Measurements from ENCODE around the gene SUPT5H. TPM values are rescaled to one million over a fixed set of nuclear protein-coding genes. Genes with fewer than 3 reads are reported as not detected.

SUPT5H gene
- total and polyA plus RNA-seq, 2 of the 13 experiments (the other 11 are each of a cell fraction or from before 2014, with no cell fraction given): 48.2 to 51.7 TPM

DNA sequence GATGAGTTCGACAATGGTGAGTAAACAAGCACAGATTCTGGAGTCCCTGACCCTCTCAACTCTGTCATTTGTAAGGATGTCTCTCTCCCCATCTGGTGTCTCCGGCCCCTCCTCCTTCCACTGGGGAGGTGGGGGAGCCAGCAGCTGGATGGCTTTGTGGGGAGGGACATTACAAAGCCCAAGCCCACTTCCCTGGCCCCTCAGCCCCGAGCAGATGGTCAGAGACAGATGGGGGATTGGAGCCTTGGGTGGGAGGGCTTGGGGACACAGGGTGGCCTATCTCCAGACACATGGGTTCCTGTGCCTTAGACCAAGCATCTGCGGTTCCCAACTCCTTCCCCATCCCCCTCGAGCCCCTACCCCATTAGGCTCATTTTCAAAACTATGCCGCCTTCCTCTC is 37.8 kb downstream of the SUPT5H start:
- intact Hi-C loops (cut with micrococcal nuclease; ENCODE audit: unreplicated experiment): no loop called here
- CTCF ChIA-PET (ENCODE audit: low intra/inter-chr PET ratio, low total read pairs): no interaction called here

DNA sequence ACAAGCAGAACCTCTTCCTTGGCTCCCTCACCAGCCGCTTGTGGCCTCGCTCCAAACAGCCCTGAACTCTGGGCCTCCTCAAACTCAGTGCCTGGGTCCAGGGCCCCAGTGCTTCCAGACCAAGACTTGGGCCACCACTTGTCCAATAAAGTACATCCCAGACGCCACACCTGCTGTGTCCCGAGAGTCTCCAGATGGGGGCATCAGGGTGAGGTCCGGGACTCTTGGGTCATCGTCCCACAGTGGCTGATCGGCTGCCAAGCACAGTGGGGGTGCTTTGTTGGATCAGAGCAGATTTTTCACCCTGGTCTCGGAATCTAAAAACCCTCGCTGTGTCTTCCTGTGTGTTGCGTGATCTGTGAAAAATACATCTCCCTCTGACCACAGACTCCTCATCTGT is 44.4 kb downstream of the SUPT5H start:
- ChIA-PET CTCF (ENCODE audit: low intra/inter-chr PET ratio, low total read pairs) (no interaction called here), POLR2A (no interaction called here)
- Histone ChIP-seq H3K36me3 (replicated peaks in 1 of 2; ENCODE audit: control insufficient read depth in 1 of 2, insufficient read depth in 2 of 2, low read length in 2 of 2) (peaks cover 22 to 44% of the 10 kb centered on the region in 2 experiments), H3K9ac (ENCODE audit: insufficient read depth, low read depth, low read length) (no peak overlapping the region), H2AFZ (ENCODE audit: low read length) (no peak overlapping the region), H3K27ac (ENCODE audit: extremely low read length, insufficient read depth, low read length) (no peak overlapping the region), H3K79me2 (ENCODE audit: insufficient read depth, low read length) (no peaks in the 10 kb centered on the region), H4K20me1 (ENCODE audit: insufficient read depth, low read length) (no peaks in the 10 kb centered on the region), H3K4me1 (ENCODE audit: insufficient read depth, low read length) (no peaks in the 10 kb centered on the region), H3K27me3 (ENCODE audit: control insufficient read depth in 1 of 2, insufficient read depth in 2 of 2, low read length in 2 of 2) (no peaks in the 10 kb centered on the region), H3K4me3 (replicated peaks in 1 of 3; ENCODE audit: insufficient read depth in 1 of 3, low read depth in 2 of 3, low read length in 3 of 3) (no peak overlapping the region), H3K9me3 (ENCODE audit: low read length) (no peaks in the 10 kb centered on the region), H3K4me2 (ENCODE audit: low read depth, low read length) (no peak overlapping the region)
- peak; percentile 20; the same call in 1 of the 3 replicates for ATAC-seq
- TF ChIP-seq GABPA (IDR thresholded peaks at IDR 0.05; ENCODE audit: low read depth, low read length): no peak
- no peak for TF ChIP-seq GABPA (CRISPR knock-in tag; IDR thresholded peaks at IDR 0.05; ENCODE audit: low read depth)
- TF ChIP-seq ZNF138 (CRISPR knock-in tag; IDR thresholded peaks at IDR 0.05; ENCODE audit: low read depth): no peak
- TF ChIP-seq NAIF1 (CRISPR knock-in tag; IDR thresholded peaks at IDR 0.05; ENCODE audit: borderline replicate concordance): no peak
- no peak for TF ChIP-seq ZC3H4 (CRISPR knock-in tag; IDR thresholded peaks at IDR 0.05; ENCODE audit: borderline replicate concordance)
- TF ChIP-seq NR2F1 (CRISPR knock-in tag; IDR thresholded peaks at IDR 0.05): no peak
- TF ChIP-seq FOXK2 (IDR thresholded peaks at IDR 0.05): no peak
- no peak for TF ChIP-seq ZNF570 (CRISPR knock-in tag; IDR thresholded peaks at IDR 0.05; ENCODE audit: borderline replicate concordance)
- no peak for TF ChIP-seq ZNF75D (CRISPR knock-in tag; IDR thresholded peaks at IDR 0.05; ENCODE audit: borderline replicate concordance)
- DNase-seq (ENCODE audit: low spot score): no peak
- intact Hi-C loops (cut with micrococcal nuclease; ENCODE audit: unreplicated experiment): no loop called here
- in situ Hi-C loops (cut with HindIII; ENCODE audit: extremely low pct_ligation_motif_present, low pct_unique_long_range_greater_than_20kb): no loop called here
- no TSS peak for BruUV-seq (replicated peaks)
- WGBS (ENCODE audit: low lambda C conversion rate): 97% methylated on average over 8 of the region's 10 CpGs
- no peak for FAIRE-seq

More for the DNA sequence above, 37.8 kb downstream of the SUPT5H start:
- no peak for TF ChIP-seq HCFC1 (IDR thresholded peaks at IDR 0.05; ENCODE audit: low read depth, low read length)
- TF ChIP-seq, protein P1, sequence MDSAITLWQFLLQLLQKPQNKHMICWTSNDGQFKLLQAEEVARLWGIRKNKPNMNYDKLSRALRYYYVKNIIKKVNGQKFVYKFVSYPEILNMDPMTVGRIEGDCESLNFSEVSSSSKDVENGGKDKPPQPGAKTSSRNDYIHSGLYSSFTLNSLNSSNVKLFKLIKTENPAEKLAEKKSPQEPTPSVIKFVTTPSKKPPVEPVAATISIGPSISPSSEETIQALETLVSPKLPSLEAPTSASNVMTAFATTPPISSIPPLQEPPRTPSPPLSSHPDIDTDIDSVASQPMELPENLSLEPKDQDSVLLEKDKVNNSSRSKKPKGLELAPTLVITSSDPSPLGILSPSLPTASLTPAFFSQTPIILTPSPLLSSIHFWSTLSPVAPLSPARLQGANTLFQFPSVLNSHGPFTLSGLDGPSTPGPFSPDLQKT (CRISPR knock-in tag; IDR thresholded peaks at IDR 0.05; ENCODE audit: borderline replicate concordance): no peak
- ATAC-seq (no peak), DNase-seq (ENCODE audit: low spot score) (no peak), FAIRE-seq (no peak)
- Histone ChIP-seq H3K4me1 (ENCODE audit: insufficient read depth, low read length) (peaks cover 25% of the 10 kb centered on the region), H4K20me1 (ENCODE audit: insufficient read depth, low read length) (no peaks in the 10 kb centered on the region), H3K9ac (ENCODE audit: insufficient read depth, low read depth, low read length) (no peak overlapping the region), H3K27ac (ENCODE audit: extremely low read length, insufficient read depth, low read length) (no peak overlapping the region), H3K4me3 (replicated peaks in 1 of 3; ENCODE audit: insufficient read depth in 1 of 3, low read depth in 2 of 3, low read length in 3 of 3) (no peak overlapping the region), H3K36me3 (replicated peaks in 1 of 2; ENCODE audit: control insufficient read depth in 1 of 2, insufficient read depth in 2 of 2, low read length in 2 of 2) (peaks cover 18 to 41% of the 10 kb centered on the region in 2 experiments), H2AFZ (ENCODE audit: low read length) (no peak overlapping the region), H3K9me3 (ENCODE audit: low read length) (no peaks in the 10 kb centered on the region), H3K4me2 (ENCODE audit: low read depth, low read length) (no peak overlapping the region), H3K79me2 (ENCODE audit: insufficient read depth, low read length) (peaks cover 18% of the 10 kb centered on the region), H3K27me3 (ENCODE audit: control insufficient read depth in 1 of 2, insufficient read depth in 2 of 2, low read length in 2 of 2) (no peaks in the 10 kb centered on the region; a peak in 1 of 5 replicates)
- POLR2A ChIA-PET: no interaction called here
- WGBS (ENCODE audit: low lambda C conversion rate): 96% methylated on average over 4 of the region's 6 CpGs
- no TSS peak for BruUV-seq (replicated peaks)
- in situ Hi-C loops (cut with HindIII; ENCODE audit: extremely low pct_ligation_motif_present, low pct_unique_long_range_greater_than_20kb): no loop called here
